ENCODE data around the gene SELENOW.
"Not testable (repeated sequence)": the region's sequence is repeated elsewhere in the genome, so short reads cannot be mapped to it uniquely, and the experiment has no call there.

SELENOW gene

GRCh38 chr19:47745010-47745901 is 33.2 kb upstream of the SELENOW start, which contains the start of gene NOP53:
NOP53 (plus strand) TSS chr19:47745546; CDS start chr19:47745560, 14 bp downstream.
- Histone ChIP-seq H3K4me1 (peaks cover 8% of the 10 kb centered on the region), H3K4me3 (ENCODE audit: low read depth, low read length) (peak within 1 kb of the TSS; percentile 99), H3K4me2 (ENCODE audit: low read length) (peak within 1 kb of the TSS; percentile 98), H2AFZ (peak within 1 kb of the TSS; percentile 90), H3K36me3 (ENCODE audit: control insufficient read depth, insufficient read depth, low read length) (no peaks in the 10 kb centered on the region), H3K79me2 (peaks cover 15% of the 10 kb centered on the region), H3K27ac (peak within 1 kb of the TSS; percentile 98), H3K9me3 (ENCODE audit: control insufficient read depth, low read length) (no peaks in the 10 kb centered on the region), H3K9ac (peak within 1 kb of the TSS; percentile 94), H3K27me3 (ENCODE audit: control insufficient read depth, insufficient read depth, low read length) (no peaks in the 10 kb centered on the region)
- TF ChIP-seq CTCF (IDR thresholded peaks at IDR 0.05), result no peak

- not testable (repeated sequence) for H3K9me3 ChIP-seq (ENCODE audit: control insufficient read depth, low read length); H3K36me3 ChIP-seq (ENCODE audit: control insufficient read depth, insufficient read depth, low read length); H3K4me1 ChIP-seq; H3K9ac ChIP-seq; H3K27me3 ChIP-seq (ENCODE audit: control insufficient read depth, insufficient read depth, low read length); H3K27ac ChIP-seq
- Histone ChIP-seq H3K4me3 (ENCODE audit: low read depth, low read length) (peak overlapping the region; percentile 99), H3K4me2 (ENCODE audit: low read length) (peak overlapping the region; percentile 98), H2AFZ (peak overlapping the region; percentile 31), H3K79me2 (peaks cover 15% of the 10 kb centered on the region)
These were observed 32.4 kb upstream of the SELENOW start for GRCh38 chr19:47746129-47746528.

GRCh38 chr19:47749326-47749725 is 29.2 kb upstream of the SELENOW start:
- H3K9ac ChIP-seq, result no peak overlapping the region
- no peak overlapping the region for H3K27ac ChIP-seq

GRCh38 chr19:47750752-47751151 is 27.8 kb upstream of the SELENOW start:
- Histone ChIP-seq H3K4me1 (no peaks in the 10 kb centered on the region), H3K36me3 (ENCODE audit: control insufficient read depth, insufficient read depth, low read length) (no peaks in the 10 kb centered on the region)
- no peak for TF ChIP-seq CTCF (IDR thresholded peaks at IDR 0.05)

More at GRCh38 chr19:47749326-47749725, 29.2 kb upstream of the SELENOW start:
- Histone ChIP-seq H3K27me3 (ENCODE audit: control insufficient read depth, insufficient read depth, low read length) (no peaks in the 10 kb centered on the region), H3K4me2 (ENCODE audit: low read length) (no peak overlapping the region), H3K4me1 (peaks cover 4% of the 10 kb centered on the region), H3K79me2 (peaks cover 15% of the 10 kb centered on the region), H3K9me3 (ENCODE audit: control insufficient read depth, low read length) (no peaks in the 10 kb centered on the region), H3K4me3 (ENCODE audit: low read depth, low read length) (no peak overlapping the region), H2AFZ (no peak overlapping the region), H3K36me3 (ENCODE audit: control insufficient read depth, insufficient read depth, low read length) (no peaks in the 10 kb centered on the region)
- TF ChIP-seq CTCF (IDR thresholded peaks at IDR 0.05), result no peak

GRCh38 chr19:47752440-47753211 is 25.9 kb upstream of the SELENOW start:
- Histone ChIP-seq H2AFZ (no peak overlapping the region), H3K27ac (no peak overlapping the region), H3K4me3 (ENCODE audit: low read depth, low read length) (no peak overlapping the region), H3K9me3 (ENCODE audit: control insufficient read depth, low read length) (no peaks in the 10 kb centered on the region), H3K4me2 (ENCODE audit: low read length) (no peak overlapping the region), H3K27me3 (ENCODE audit: control insufficient read depth, insufficient read depth, low read length) (no peaks in the 10 kb centered on the region), H3K9ac (no peak overlapping the region), H3K79me2 (peaks cover 5% of the 10 kb centered on the region), H3K36me3 (ENCODE audit: control insufficient read depth, insufficient read depth, low read length) (no peaks in the 10 kb centered on the region), H3K4me1 (no peaks in the 10 kb centered on the region)
- no peak for TF ChIP-seq CTCF (IDR thresholded peaks at IDR 0.05)

More at GRCh38 chr19:47750752-47751151, 27.8 kb upstream of the SELENOW start:
- Histone ChIP-seq H3K4me2 (ENCODE audit: low read length) (no peak overlapping the region), H3K27ac (no peak overlapping the region), H3K27me3 (ENCODE audit: control insufficient read depth, insufficient read depth, low read length) (no peaks in the 10 kb centered on the region), H2AFZ (no peak overlapping the region), H3K79me2 (peaks cover 15% of the 10 kb centered on the region), H3K4me3 (ENCODE audit: low read depth, low read length) (no peak overlapping the region), H3K9ac (no peak overlapping the region), H3K9me3 (ENCODE audit: control insufficient read depth, low read length) (no peaks in the 10 kb centered on the region)

Data from parathyroid adenoma (tissue), 2 donors.